HG03108 (cell line): ENCODE measurements around the gene HELZ.

Experiments
- ATAC-seq: cut with Tn5 transposase; IDR thresholded peaks from one replicate; pipeline ENCODE4 v1.9.1; 2021; ENCODE audit warnings: moderate library complexity; ENCODE audit not compliant: unreplicated experiment

Gene HELZ

GRCh38 chr17:67038861-67039365 is 206.1 kb downstream of the HELZ start:
- no peak for ATAC-seq

- peak; percentile 63 for ATAC-seq
These were observed 209.6 kb downstream of the HELZ start for GRCh38 chr17:67035131-67036083.

- no peak for ATAC-seq
These were observed 211.4 kb downstream of the HELZ start for GRCh38 chr17:67033613-67034012.

- no peak for ATAC-seq
These were observed 212.0 kb downstream of the HELZ start for GRCh38 chr17:67032985-67033384.

GRCh38 chr17:67032382-67032781 is 212.6 kb downstream of the HELZ start:
- no peak for ATAC-seq

GRCh38 chr17:67030641-67031040 is 214.4 kb downstream of the HELZ start:
- no peak for ATAC-seq

- ATAC-seq = no peak
These were observed 217.9 kb downstream of the HELZ start for GRCh38 chr17:67027031-67027628.

GRCh38 chr17:67026341-67026740 is 218.7 kb downstream of the HELZ start:
- no peak for ATAC-seq

- ATAC-seq = no peak
These were observed 219.7 kb downstream of the HELZ start for GRCh38 chr17:67025216-67025792.

- no peak for ATAC-seq
These were observed 220.3 kb downstream of the HELZ start for GRCh38 chr17:67024736-67025135.

GRCh38 chr17:67022451-67022810 is 222.6 kb downstream of the HELZ start:
- ATAC-seq = no peak

- ATAC-seq = no peak
These were observed 223.1 kb downstream of the HELZ start for GRCh38 chr17:67021743-67022450.

- ATAC-seq = no peak
These were observed 223.8 kb downstream of the HELZ start for GRCh38 chr17:67021196-67021595.
